NK-92 treated with Interleukin-12 subunit alpha and Interleukin-12 subunit beta, amount 100 ng/mL, for 24 hours (cell line): ENCODE measurements around the gene HTRA2.
A peak's percentile ranks its signal among the peaks of the same experiment; 100 is the strongest.

Experiments
- DNase-seq: peaks from one replicate; lab custom pipeline; 2025; lab: John Stamatoyannopoulos, UW

Gene HTRA2

GRCh38 chr2:74542978-74543377 lies 13.2 kb downstream of the HTRA2 start:
- no peak for DNase-seq

- DNase-seq: no peak
Measured at GRCh38 chr2:74544634-74545033, 14.9 kb downstream of the HTRA2 start.

GRCh38 chr2:74546004-74546403 lies 16.3 kb downstream of the HTRA2 start:
- DNase-seq: no peak

- DNase-seq: no peak
Measured at GRCh38 chr2:74548285-74548899, 18.7 kb downstream of the HTRA2 start.

GRCh38 chr2:74548900-74549826 lies 19.4 kb downstream of the HTRA2 start:
- no peak for DNase-seq

GRCh38 chr2:74550231-74550630 lies 20.5 kb downstream of the HTRA2 start:
- DNase-seq: no peak

GRCh38 chr2:74551530-74551929 lies 21.8 kb downstream of the HTRA2 start:
- DNase-seq: no peak

GRCh38 chr2:74551942-74552913 lies 22.5 kb downstream of the HTRA2 start:
- no peak for DNase-seq

- no peak for DNase-seq
Measured at GRCh38 chr2:74552914-74553811, 23.4 kb downstream of the HTRA2 start.

GRCh38 chr2:74553892-74554819 lies 24.4 kb downstream of the HTRA2 start, which contains the start of the genes DOK1 and LOXL3:
DOK1 (plus strand) TSS chr2:74554720; CDS start chr2:74554755, 35 bp downstream.
LOXL3 (minus strand) TSS chr2:74553942; CDS start chr2:74552634, 1,308 bp downstream.
- DNase-seq: peak; percentile 65

- no peak for DNase-seq
Measured at GRCh38 chr2:74554820-74555531, 25.2 kb downstream of the HTRA2 start.

GRCh38 chr2:74555610-74556103 lies 25.9 kb downstream of the HTRA2 start:
- no peak for DNase-seq

GRCh38 chr2:74556159-74556558 lies 26.4 kb downstream of the HTRA2 start:
- DNase-seq: no peak

GRCh38 chr2:74556831-74557370 lies 27.2 kb downstream of the HTRA2 start:
- DNase-seq: no peak

GRCh38 chr2:74558284-74559230 lies 28.8 kb downstream of the HTRA2 start:
- DNase-seq: no peak

- DNase-seq: no peak
Measured at GRCh38 chr2:74559912-74560311, 30.2 kb downstream of the HTRA2 start.

- no peak for DNase-seq
Measured at GRCh38 chr2:74560591-74560990, 30.9 kb downstream of the HTRA2 start.
